ENCODE measurements around the gene UNC93B1. TPM values are rescaled to one million over a fixed set of nuclear protein-coding genes. Genes with fewer than 3 reads are reported as not detected.

Gene UNC93B1
- total RNA-seq, 1 donor from 2014 or later = 9.0 TPM

DNA sequence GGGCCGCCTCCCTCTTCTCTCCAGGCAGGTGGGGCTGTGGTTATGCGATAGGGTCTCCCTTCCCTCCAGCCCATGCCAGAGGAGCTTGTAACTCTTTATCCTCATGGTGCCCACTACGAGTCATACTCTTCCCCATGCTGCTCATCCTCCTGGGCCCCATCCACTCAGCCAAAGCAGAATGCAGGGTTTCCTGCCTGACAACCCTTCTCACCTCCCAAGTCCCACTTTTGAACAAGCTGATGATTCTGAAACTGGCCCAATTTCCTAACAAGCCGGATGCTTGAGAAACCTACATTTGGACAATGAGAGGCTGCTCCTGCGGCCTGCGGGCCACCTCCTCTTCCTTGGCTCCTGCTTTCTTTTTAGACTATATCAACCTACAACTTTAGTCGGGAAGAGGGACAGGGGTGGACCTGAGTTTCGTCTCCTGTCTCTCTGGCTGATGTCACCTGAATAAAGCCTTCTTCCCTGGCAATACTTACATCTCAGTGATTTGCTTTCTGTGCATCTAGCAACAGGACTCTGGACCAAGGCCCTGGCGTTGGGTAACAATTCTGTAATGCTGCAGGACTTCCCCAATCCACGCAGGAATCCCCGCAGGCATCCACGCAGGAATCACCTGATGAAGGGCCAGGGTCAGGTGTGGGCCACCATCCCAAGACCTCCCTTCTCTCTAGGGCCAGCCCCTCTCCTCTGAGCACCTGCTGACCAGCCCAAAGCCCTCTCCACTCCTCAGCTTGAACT lies 25.1 kb upstream of the UNC93B1 start:
- intact Hi-C loops (cut with DNase I) = no loop called here
- no peak for ATAC-seq
- DNase-seq (ENCODE audit: missing footprints) = no peak

DNA sequence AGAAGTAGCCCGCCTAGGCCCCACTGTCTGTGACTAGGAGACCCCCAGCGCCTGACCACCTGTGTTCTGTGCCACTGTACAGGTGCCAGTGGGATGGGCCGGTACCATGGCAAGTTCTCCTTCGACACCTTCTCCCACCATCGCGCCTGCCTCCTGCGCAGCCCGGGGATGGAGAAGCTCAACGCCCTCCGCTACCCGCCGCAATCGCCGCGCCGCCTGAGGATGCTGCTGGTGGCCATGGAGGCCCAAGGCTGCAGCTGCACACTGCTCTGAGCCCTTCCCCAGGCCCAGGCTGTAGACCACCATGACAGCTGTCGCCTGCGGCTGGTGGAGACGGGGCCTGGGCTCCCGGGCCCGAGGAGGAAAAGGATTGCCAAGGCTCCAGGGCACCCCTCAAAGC lies 23.8 kb upstream of the UNC93B1 start:
- no peak for ATAC-seq
- DNase-seq (ENCODE audit: missing footprints) = no peak
- intact Hi-C loops (cut with DNase I) = no loop called here

DNA sequence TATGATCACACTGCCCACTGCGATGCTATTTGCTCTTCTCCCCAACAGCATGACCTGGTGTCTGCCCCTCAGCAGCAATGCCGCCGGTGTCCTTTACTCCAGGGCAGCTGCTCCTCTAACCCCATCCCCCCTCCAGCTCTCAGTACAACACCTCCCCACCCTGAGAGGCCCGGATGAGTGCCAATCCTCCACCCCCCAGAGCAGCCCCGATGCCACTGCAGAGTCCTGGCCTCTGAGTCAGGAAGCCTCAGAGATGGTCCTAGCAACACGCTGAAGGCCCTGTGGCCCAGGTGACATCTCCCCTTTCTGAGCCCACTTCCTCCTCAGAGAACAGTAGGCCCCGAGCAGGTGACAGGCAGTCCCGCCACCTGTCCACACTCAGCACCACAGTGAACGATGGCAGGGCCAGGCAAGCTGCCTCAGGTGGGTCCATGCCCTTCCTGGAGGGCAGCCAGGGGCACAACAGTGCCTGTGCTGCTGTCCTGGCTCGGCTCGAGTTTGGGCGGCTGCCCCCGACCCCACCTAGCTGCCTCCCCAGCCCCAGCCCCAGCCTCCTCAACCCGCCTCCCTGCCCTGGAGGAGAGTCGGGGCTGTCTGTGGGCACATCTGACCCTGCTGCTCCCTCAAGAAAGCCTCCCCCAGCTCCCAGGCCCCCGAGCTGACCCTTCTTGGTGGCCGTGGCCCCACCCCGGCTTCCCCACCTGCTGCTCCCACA lies 22.7 kb upstream of the UNC93B1 start:
- intact Hi-C loops (cut with DNase I) = no loop called here
- no peak for ATAC-seq

DNA sequence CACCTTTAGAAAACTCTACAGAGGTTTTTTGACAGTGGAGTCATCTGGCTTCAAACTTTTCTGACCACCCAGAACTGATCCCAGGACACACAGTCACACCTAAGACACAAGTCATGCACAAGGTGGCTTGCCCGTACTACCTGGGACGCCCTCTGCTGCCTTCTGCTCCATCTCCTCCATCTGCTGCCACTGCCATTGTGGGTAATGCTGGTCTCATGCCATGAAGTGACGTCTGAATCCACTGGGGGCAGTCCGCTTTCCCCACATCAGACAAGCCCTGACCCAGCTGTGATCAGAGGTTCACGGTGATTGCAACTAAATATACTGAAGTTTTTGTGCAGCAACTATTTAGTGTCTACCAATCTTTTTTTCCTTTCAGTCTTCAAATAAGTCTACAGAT lies 21.1 kb upstream of the UNC93B1 start:
- intact Hi-C loops (cut with DNase I) = no loop called here
- ATAC-seq (no peak), DNase-seq (ENCODE audit: missing footprints) (no peak)

More for the DNA sequence above, 22.7 kb upstream of the UNC93B1 start:
- no peak for DNase-seq (ENCODE audit: missing footprints)

DNA sequence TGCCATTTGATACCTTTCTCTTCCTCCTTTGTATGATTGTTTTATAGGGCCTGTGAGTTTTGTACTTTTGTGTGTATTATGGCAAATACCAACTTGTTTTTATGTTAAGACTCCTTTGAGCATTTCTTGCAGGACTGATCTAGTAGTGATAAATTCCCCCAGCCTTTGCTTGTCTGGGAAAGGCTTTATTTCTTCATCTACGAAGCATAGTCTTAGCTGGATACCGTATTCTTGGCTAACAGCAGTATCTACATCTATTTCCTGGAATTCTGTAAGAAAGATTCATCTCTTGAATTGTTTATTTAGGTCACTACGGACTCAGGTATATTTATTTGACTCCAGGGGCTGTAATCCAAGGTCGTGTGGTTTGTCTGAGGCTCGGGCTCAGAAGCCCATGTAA lies 20.6 kb upstream of the UNC93B1 start:
- DNase-seq (ENCODE audit: missing footprints) (no peak), ATAC-seq (no peak)
- intact Hi-C loops (cut with DNase I) = no loop called here

DNA sequence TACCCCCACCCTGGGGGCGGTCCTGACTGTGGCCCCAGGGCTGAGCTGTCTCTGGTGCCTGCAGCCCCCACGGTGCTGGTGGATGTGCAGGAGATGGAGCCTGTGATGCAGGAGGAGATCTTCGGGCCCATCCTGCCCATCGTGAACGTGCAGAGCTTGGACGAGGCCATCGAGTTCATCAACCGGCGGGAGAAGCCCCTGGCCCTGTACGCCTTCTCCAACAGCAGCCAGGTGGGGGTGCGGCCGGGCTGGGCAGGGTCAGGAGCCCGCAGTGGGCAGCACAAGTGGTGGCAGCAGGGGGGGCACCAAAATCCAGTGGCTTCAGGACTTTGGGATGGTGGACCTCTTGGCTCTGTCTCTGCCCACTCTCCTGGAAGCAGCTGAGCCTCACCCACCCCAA lies 18.6 kb upstream of the UNC93B1 start:
- intact Hi-C loops (cut with DNase I) = no loop called here
- DNase-seq (ENCODE audit: missing footprints) (no peak), ATAC-seq (no peak)

DNA sequence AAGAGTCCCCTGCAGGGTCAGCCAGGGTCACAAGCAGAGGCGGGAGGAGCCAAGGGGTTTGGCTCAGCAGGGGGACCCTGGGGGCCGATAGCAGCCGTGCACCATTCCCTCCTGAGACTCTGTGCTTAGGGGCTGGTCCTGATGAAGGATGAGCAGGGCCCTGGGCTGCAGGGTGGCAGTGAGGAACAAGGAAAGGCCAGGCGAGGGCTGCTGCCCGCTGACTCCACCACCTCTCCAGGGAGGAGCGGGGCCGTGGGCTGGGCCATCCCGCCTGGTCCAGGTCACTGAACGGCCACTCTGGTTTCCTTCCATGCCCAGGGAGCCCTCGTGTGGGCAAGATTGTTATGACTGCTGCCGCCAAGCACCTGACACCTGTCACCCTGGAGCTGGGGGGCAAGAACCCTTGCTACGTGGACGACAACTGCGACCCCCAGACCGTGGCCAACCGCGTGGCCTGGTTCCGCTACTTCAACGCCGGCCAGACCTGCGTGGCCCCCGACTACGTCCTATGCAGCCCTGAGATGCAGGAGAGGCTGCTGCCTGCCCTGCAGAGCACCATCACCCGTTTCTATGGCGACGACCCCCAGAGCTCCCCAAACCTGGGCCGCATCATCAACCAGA lies 17.4 kb upstream of the UNC93B1 start:
- ATAC-seq = peak; percentile 28
- intact Hi-C loops (cut with DNase I) = no loop called here

DNA sequence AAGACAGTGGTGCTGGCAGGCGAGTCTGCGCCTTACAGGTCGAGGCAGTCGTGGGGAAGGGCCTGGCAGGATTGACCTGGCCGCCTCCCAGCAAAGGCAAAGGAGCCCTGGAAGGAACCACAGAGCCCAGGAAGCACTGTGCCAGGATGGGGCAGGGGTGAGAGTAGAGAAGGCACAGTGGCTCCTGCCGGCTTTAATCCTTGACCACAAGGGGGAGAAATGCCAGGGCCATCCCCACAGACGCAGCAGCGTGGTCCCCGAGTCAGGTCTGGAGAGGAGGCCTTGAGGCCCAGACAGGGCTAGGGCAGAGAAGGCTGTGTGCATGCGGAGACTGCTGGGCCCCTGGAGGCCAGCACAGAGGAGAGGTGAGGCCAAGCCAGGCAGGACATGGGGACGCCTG lies 16.7 kb upstream of the UNC93B1 start:
- no peak for DNase-seq (ENCODE audit: missing footprints)

More for the DNA sequence above, 17.4 kb upstream of the UNC93B1 start:
- no peak for DNase-seq (ENCODE audit: missing footprints)

DNA sequence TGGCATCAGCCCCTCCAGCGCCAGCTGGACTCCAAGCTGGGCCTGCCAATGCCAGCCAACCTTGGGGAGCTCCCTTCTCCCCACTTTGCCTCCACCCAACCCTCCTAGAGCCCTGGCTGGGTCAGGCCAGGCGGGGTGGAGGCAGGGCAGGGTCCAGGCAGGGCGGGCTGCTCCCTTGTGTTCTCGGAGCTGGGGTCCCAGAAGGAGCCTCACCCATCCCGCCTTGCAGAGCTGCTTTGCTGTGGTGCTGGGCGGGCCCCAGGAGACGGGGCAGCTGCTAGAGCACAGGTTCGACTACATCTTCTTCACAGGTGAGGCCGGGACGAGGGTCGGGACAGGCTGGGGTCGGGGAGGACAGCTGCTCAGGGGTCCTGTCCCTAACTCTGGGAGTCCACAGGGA lies 15.6 kb upstream of the UNC93B1 start:
- intact Hi-C loops (cut with DNase I) = no loop called here
- ATAC-seq = no peak
- no peak for DNase-seq (ENCODE audit: missing footprints)

More for the DNA sequence above, 16.7 kb upstream of the UNC93B1 start:
- peak; percentile 8 for ATAC-seq
- intact Hi-C loops (cut with DNase I) = no loop called here

DNA sequence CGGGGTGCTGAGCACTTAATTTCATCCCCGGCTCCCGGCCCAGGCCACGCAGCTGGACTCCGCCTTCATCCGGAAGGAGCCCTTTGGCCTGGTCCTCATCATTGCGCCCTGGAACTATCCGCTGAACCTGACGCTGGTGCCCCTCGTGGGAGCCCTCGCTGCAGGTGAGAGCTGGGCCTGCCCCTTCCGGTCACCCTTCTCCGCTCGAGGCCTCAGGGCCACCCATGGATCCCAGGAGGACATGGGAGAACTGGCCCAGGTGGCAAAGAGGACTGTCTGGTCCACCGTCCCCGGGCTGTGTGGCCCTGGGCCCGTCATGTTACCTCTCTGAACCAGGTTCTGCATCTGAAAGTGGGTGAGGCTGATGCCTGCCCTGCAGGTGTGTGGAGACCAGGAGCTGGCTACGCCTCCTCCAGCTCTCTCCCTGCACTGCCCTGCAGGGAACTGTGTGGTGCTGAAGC lies 14.9 kb upstream of the UNC93B1 start:
- DNase-seq (ENCODE audit: missing footprints) (no peak), ATAC-seq (no peak)
- intact Hi-C loops (cut with DNase I) = no loop called here

DNA sequence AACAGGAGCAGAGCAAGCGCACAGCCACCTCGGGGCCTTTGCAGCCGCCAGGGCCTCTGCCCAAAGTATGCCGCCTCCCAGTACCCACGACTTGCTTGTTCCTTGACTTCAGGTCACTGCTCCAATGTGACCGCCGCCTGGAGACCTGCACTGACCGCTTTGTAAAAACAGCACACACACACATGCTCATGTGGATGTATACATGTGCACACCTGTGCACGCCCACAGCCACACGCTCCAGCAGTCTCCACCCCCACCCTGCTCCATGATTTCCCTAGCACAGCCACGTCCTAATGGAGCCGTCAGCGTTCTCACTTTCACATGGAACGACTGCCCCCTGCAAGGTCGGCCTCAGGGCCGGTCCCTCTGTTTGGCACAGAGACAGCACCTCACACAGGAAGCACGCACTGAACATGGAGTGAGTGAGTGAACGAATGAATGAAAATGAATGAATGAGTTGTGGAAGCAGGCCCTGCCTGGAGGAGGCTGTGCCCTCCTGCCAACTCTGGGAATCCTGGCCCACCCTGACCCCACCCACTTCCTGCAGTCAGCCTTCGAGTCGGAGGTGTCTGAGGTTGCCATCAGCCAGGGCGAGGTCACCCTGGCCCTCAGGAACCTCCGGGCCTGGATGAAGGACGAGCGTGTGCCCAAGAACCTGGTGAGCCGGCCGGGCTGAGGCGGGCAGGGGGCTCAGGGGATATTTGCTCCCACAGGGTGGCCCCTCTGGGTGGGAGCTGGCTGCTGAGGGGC lies 14.3 kb upstream of the UNC93B1 start:
- intact Hi-C loops (cut with DNase I) = no loop called here
- no peak for DNase-seq (ENCODE audit: missing footprints)
- no peak for ATAC-seq

DNA sequence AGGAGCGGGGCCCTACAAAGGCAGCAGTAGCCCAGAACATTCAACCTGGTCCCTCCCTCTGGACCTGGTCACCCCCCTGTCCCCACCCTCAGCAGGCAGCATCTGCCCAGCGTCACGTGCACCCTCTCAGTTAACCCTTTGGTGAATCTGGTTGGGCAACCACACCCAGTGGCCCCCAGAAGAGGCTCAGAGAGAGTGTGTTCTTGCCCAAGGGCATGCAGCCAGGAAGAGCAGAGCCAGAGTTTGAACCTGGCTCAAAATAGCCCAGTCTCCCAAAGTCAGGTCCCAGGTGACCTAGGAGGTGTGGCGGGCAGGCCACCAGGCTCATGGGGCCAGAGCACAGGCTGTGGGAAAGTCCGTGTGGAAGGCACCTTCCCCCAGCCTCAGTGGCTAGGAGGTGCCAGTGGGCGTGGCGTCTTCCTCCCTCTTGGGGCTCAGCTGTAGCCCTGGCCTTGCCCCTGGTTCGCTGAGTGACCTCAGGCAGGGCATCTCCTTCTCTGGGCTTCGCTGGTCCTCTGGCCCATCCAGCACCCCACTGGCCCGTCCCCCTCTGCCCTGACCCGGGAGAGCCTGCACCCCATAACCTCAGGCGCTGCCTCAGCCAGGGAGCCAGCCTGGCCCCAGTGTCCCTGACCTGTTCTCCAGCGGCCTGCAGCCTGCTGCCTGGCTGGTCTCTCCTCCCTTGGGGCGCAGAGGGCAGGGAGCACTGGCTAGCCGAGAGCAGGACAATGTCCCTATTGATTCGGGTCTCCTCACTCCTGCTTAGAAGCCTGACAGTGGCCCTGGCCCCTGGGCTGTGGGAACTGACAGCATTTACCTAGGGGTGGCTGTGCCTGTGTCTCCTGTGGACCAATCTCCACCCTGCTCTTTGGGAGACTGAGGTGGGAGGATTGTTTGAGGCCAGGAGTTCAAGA lies 13.3 kb upstream of the UNC93B1 start:
- DNase-seq (ENCODE audit: missing footprints) (no peak), ATAC-seq (no peak)
- intact Hi-C loops (cut with DNase I) = no loop called here

DNA sequence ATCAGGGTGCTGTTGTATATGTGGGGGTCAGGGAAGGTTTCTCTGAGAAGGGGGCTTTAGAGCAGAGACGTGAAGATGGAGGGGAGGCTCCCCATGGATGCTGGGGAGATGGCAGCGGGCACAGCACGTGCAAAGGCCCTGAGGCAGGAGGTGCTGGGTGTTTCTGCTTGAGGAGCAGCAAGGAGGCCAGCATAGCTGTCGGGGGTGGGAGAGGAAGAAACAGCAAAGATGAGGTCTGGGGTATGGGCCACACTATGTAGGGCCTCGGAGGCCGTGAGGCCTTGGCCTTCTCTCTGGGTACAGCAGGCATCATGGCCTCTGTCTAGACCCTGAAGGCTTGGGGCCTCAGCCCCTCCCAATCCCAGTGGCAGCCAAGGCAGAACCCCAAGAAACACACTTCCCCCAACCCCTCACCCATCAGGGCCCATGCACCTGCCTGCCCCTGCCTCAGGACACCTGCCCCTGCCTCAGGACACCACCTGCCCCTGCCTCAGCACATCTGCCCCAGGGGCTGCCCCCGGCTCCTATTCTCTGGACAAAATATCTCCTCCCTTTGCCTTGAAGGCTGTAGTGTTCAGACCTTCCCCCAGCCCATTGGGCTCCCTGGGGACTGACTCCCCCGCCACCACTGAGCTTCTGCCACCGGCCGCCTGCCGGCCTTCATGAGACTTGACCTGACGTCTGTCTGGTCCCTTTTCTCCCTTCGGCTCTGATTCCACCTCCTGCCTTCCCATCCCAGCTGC lies 12.4 kb upstream of the UNC93B1 start:
- ATAC-seq (no peak), DNase-seq (ENCODE audit: missing footprints) (no peak)
- intact Hi-C loops (cut with DNase I) = no loop called here

DNA sequence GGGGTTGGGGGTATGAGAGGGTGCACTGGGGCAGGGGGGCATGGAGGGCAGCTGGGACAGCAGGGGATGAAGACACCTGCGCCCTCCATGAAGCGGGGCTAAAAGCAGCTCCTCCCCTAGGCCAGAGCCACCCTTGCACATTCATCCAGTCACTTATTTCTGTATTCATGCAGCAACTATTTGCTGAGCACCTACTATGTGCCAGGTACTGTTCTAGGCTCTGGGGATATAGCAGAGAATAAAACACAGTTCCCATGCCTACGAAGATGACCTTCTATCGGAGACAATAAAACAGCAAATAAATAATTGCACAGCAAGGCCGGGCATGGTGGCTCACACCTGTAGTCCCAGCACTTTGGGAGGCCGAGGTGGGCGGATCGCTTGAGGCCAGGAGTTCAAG lies 11.6 kb upstream of the UNC93B1 start:
- no peak for DNase-seq (ENCODE audit: missing footprints)
- no peak for ATAC-seq
- intact Hi-C loops (cut with DNase I) = no loop called here

DNA sequence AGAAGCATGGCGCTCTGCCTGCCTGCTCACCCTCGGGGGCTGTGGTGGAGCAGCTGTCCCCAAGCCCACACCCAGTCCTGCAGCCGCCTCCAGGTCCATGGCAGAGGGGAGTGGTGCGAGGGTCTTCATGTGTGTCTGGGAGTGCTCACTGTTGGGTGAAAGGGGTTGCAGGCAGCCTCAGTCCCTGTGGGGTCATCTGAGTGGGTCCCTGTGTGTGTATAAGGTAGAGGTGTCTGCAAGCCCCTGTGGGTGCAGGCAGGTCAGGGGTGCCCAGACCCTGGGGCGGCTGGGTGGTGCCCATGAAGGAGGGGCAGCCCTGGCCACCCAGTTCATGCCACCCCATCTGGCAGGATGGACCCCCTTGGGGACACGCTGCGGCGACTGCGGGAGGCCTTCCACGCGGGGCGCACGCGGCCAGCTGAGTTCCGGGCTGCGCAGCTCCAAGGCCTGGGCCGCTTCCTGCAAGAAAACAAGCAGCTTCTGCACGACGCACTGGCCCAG lies 11.1 kb upstream of the UNC93B1 start:
- DNase-seq (ENCODE audit: missing footprints) = no peak
- no peak for ATAC-seq
- intact Hi-C loops (cut with DNase I) = no loop called here

DNA sequence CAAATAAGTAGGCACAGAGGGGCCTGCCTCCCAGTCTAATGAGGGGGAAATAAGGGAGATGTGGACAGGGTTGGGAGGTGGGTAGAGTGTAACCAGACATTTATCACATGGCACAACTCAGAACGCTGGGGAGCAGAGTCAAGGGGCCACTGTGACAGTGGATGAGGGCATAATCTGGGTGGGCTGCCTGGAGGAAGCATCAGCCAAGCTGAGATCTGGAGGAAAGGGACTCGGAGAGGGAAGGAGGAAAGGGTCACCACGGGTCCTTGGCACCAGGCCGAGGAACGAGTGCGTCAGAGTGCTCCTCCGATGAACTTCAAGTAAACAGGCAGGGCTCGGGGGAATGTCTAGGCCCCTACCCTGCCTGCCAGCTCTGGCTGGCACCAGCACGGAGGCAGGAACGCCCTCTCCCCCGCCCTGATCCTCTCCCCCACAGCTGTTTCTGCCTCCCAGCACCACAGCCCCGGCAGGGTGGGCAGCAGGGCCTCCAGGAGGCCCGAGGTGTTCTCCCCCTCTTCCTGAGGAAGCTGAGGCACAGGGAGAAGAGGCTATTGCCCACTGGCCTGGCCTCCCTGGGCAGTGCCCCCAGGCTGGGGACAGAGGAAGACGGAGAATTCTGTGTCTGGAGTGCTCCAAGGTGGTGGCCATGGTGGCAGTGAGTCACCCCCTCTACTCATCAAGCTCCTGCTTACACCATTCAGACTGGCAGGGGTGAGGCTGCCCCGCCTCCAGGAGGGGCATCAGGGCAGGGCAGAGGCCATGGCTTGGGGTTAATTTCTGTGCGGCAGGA lies 10.5 kb upstream of the UNC93B1 start:
- ATAC-seq = no peak

More for the DNA sequence above, 10.5 kb upstream of the UNC93B1 start:
- intact Hi-C loops (cut with DNase I) = no loop called here
- no peak for DNase-seq (ENCODE audit: missing footprints)
